NB4 (cell line): ENCODE data around the gene PLEKHD1.

ENCODE experiments used
- MYC ChIP-seq: IDR thresholded peaks from 2 replicates; pipeline ENCODE4 v1.6.1; 2011; ENCODE audit warnings: low read depth, low read length
- POLR2A ChIP-seq: IDR thresholded peaks from 2 replicates; pipeline ENCODE4 v1.6.1; 2011; ENCODE audit warnings: mild to moderate bottlenecking; ENCODE audit not compliant: insufficient read length; ENCODE audit errors: extremely low read depth
- TF ChIP-seq, protein P1 (sequence below): IDR thresholded peaks from one replicate; pipeline ENCODE4 v1.5.1; 2012; ENCODE audit warnings: low read depth, low read length
- TF ChIP-seq, protein P2 (sequence below): IDR thresholded peaks from 2 replicates; pipeline ENCODE4 v1.6.1; 2011; ENCODE audit warnings: low read depth, low read length

DNA sequence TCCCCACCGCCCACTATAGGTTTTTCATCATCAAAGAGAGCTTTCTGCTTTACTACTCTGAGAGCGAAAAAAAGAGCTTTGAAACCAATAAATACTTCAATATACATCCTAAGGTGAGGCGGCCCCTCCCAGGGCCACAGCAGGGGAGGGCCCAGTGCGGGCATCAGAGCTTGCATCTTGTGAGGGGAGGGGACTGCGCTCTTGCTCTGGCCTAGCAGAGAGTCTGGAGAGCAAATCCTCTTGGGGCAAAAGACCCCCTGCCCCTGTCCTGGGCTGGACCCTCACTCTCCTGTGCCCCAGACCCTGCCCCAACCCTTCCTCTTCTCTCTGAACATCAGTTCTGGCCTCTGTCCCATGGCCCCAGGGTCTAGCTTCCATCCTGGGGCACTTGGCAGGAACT lies 15.6 kb downstream of the PLEKHD1 start:
- TF ChIP-seq, protein P1, sequence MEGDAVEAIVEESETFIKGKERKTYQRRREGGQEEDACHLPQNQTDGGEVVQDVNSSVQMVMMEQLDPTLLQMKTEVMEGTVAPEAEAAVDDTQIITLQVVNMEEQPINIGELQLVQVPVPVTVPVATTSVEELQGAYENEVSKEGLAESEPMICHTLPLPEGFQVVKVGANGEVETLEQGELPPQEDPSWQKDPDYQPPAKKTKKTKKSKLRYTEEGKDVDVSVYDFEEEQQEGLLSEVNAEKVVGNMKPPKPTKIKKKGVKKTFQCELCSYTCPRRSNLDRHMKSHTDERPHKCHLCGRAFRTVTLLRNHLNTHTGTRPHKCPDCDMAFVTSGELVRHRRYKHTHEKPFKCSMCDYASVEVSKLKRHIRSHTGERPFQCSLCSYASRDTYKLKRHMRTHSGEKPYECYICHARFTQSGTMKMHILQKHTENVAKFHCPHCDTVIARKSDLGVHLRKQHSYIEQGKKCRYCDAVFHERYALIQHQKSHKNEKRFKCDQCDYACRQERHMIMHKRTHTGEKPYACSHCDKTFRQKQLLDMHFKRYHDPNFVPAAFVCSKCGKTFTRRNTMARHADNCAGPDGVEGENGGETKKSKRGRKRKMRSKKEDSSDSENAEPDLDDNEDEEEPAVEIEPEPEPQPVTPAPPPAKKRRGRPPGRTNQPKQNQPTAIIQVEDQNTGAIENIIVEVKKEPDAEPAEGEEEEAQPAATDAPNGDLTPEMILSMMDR, result no peak
- no peak for TF ChIP-seq POLR2A
- TF ChIP-seq, protein P2, sequence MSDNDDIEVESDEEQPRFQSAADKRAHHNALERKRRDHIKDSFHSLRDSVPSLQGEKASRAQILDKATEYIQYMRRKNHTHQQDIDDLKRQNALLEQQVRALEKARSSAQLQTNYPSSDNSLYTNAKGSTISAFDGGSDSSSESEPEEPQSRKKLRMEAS, result no peak
- TF ChIP-seq MYC, result no peak
